Prostate gland (tissue), 2 donors: Measurements from ENCODE around the gene FHOD3.

ENCODE experiments used
- POLR2AphosphoS5 ChIP-seq: sonication (generic); formaldehyde crosslinking; IDR thresholded peaks from one replicate; pipeline ENCODE4 v1.6.1; 2017; ENCODE audit warnings: antibody characterized with exemption
- TF ChIP-seq, protein P1 (sequence below), 4 experiments: fragments of 200-600 bp in 2 of 4; fragments of 450-650 bp in 2 of 4; sonication (generic) in 2 of 4; IDR thresholded peaks; 1 replicate in 3 of 4; 2 replicates in 1 of 4; pipeline ENCODE4 v1.5.1; 2016 to 2019; ENCODE audit warnings: antibody characterized with exemption in 4 of 4, mild to moderate bottlenecking in 2 of 4, moderate library complexity in 2 of 4

DNA sequence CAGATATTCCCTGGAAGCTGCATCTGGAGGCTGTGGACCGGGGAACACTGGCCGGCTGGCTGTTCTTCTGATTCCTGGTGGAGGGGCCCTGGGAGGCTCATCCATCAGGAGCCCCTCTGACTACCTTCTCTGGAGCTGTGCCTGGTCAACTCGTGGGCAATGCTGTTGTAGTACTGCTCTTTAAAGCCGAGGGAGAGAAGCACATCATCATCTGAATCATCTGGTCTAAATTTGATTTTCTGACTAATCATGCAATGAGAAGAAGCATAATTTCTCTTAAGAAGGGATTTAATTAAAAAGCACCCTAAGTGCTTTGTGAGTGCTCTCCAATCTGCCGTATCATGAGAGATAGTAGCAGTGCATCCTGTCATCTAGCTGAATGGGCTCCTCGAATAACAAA, 229.5 kb downstream of the FHOD3 start:
- TF ChIP-seq POLR2AphosphoS5 = no peak
- TF ChIP-seq, protein P1, sequence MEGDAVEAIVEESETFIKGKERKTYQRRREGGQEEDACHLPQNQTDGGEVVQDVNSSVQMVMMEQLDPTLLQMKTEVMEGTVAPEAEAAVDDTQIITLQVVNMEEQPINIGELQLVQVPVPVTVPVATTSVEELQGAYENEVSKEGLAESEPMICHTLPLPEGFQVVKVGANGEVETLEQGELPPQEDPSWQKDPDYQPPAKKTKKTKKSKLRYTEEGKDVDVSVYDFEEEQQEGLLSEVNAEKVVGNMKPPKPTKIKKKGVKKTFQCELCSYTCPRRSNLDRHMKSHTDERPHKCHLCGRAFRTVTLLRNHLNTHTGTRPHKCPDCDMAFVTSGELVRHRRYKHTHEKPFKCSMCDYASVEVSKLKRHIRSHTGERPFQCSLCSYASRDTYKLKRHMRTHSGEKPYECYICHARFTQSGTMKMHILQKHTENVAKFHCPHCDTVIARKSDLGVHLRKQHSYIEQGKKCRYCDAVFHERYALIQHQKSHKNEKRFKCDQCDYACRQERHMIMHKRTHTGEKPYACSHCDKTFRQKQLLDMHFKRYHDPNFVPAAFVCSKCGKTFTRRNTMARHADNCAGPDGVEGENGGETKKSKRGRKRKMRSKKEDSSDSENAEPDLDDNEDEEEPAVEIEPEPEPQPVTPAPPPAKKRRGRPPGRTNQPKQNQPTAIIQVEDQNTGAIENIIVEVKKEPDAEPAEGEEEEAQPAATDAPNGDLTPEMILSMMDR (IDR thresholded peaks at IDR 0.05) = no peak
